Purkinje cell (primary cell): Measurements from ENCODE around the gene SFXN3. TPM values are rescaled to one million over a fixed set of nuclear protein-coding genes. Genes with fewer than 3 reads are reported as not detected.

Experiments used
- polyA plus RNA-seq: library from polyadenylated mRNA; unstranded; fragments of >200 nt; fragmentation: Nextera tagmentation; gene quantifications from 2 replicates; pipeline ENCODE4 v1.2.1, GENCODE V29; 2014

The SFXN3 gene, protein sequence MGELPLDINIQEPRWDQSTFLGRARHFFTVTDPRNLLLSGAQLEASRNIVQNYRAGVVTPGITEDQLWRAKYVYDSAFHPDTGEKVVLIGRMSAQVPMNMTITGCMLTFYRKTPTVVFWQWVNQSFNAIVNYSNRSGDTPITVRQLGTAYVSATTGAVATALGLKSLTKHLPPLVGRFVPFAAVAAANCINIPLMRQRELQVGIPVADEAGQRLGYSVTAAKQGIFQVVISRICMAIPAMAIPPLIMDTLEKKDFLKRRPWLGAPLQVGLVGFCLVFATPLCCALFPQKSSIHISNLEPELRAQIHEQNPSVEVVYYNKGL
- polyA plus RNA-seq = 4.8 and 6.0 TPM in 2 replicates

DNA sequence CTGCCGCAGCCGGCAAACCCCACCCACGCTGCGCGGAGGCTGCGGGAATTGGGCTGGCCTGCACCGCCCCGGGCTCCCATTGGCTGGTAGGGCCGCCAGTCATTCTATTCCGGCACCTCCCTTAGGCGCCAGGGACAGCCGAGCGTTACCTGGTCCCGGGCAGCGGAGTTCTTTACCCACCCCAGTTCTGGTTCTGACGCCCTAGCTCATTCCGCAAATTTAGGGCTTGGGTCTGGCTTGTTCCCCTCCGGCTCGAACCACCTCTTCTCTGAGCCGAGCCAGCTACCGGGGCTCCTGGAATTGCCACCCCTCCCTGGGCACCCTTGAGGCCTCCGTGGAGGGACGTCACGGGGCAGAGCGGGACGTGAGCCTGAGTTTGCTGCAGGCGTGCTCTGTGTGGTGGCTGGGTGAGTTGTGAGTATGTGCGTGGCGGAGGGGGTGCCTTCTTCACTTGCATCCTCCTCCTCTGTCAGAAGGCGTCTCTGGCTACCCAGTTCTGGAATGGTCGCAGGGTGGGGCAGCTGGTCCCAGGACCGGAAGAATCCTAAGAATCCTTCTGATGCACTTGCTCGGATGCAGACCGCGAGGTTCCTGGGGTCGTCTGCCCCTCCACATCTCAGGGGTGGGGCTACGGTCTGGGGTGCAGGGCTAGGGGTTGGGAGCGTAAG is at the start of gene SFXN3, which contains the start of gene PDZD7:
TSS of gene SFXN3 (plus strand) at position 107 of the 668 bp plus-strand sequence. CDS start 3,461 bp downstream, outside the sequence.
TSS of gene PDZD7 (minus strand) at position 2 of the 668 bp plus-strand sequence. CDS start 910 bp downstream, outside the sequence.

DNA sequence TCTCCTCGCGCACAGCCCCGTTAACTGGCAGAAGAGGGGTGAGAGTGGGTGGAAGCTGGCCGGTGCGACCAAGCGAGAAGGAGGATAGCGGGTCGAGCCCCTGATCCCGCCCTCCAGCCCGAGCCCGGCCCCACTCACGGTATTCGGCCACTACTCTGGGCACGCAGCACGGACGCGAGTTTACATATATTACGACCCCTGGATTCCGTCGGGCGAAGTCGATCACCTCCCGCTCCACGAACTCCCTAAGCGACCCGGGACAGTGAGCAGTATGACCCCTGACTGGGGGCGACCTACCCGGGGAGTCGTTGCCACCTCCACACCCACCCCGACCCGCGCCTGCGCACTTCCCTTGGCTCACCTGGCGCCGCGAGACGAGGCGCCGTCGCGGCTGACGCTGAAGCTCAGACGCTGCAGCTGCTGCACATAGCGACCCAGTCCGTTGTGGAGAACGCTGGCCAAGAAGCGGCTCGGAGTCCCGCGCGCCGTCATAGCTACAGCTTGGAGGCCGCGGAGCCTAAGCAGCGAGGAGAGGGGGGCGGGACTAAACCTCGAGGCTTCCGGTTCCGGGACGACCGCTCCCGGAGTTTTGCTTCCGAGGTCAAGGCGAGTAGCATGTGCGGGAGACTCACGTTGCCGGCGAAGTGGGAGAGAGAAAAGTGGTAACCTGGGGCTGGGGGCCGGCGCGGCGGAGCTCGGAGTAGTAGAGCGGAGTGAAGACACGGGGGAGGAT is 43.9 kb upstream of the SFXN3 start, which contains the start of the genes MRPL43 and TWNK:
TSS of gene MRPL43 (minus strand) at position 546 of the 733 bp plus-strand sequence. CDS start at position 492, 54 bp downstream.
TSS of gene TWNK (plus strand) at position 592 of the 733 bp plus-strand sequence. CDS start 668 bp downstream, outside the sequence.

DNA sequence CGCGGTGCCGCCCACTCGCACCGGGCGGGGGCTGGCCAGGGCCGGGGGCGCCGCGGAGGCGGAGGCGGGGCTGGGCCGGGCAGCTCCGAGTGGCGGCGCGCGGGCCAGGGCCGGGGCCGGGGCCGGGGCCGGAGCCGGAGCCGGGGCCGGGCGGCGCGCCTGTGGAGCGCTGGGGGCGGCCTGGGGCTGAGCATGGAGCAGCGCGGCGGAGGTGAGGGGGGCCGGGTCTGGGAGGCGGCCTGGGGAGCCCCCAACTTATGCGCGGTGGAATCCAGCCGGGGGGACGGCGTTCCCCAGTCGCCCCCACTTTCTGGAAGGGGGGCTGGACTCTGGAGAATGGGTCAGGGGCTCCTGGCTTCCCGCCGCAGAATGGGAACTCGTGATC is 31.3 kb upstream of the SFXN3 start, which contains the start of gene LZTS2:
TSS of gene LZTS2 (plus strand) at position 67 of the 385 bp plus-strand sequence. CDS start 2,731 bp downstream, outside the sequence.

DNA sequence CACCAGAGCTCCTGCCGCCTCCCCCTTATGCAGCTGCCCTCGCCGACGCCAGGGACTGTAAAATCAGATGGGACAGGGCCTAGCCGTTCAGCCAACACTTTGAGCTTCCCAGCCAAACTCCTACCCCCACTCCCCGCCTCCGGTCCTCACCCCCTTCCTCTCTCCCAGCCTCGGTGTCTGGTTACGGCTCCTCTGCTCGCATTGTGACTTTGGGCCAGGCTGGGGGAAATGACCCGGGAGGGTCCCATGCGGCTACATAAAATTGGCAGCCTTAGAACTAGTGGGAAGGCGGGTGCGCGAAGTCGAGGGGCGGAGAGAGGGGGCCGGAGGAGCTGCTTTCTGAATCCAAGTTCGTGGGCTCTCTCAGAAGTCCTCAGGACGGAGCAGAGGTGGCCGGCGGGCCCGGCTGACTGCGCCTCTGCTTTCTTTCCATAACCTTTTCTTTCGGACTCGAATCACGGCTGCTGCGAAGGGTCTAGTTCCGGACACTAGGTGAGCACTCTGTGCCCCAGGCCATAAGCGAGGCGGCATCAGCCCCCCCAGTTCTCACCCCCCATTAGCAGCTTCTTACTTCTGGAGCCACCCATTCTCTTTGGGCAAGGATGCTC is 30.7 kb downstream of the SFXN3 start, which contains the start of gene KAZALD1:
TSS of gene KAZALD1 (plus strand) at position 366 of the 608 bp plus-strand sequence. CDS start 604 bp downstream, outside the sequence.

Other genes starting within 250 kb of the SFXN3 start
- gene SLF2, start 118.3 kb upstream of the SFXN3 start, polyA plus RNA-seq = 4.8 and 10.6 TPM in 2 replicates
- gene SEMA4G, start 61.7 kb upstream of the SFXN3 start, polyA plus RNA-seq = 40.3 and 76.9 TPM in 2 replicates
- 77.6 and 90.6 TPM in 2 replicates for gene MRPL43, start 43.7 kb upstream of the SFXN3 start, polyA plus RNA-seq
- gene TWNK, start 43.7 kb upstream of the SFXN3 start, polyA plus RNA-seq = 1.5 and 1.9 TPM in 2 replicates
- gene LZTS2, start 31.4 kb upstream of the SFXN3 start, polyA plus RNA-seq = 0.17 and 0.53 TPM in 2 replicates
- 0.77 and 5.0 TPM in 2 replicates for gene PDZD7, start 105 bp upstream of the SFXN3 start, polyA plus RNA-seq
- gene KAZALD1, start 30.8 kb downstream of the SFXN3 start, polyA plus RNA-seq = not detected in 2 replicates
- not detected in 2 replicates for gene TLX1, start 100.1 kb downstream of the SFXN3 start, polyA plus RNA-seq
- gene LBX1, start 198.2 kb downstream of the SFXN3 start, polyA plus RNA-seq = not detected in 2 replicates